H9 (cell line): ENCODE results near the gene EPPIN. TPM values are rescaled to one million over a fixed set of nuclear protein-coding genes. Genes with fewer than 3 reads are reported as not detected.

Experiments
- DNase-seq: peaks from one replicate; pipeline ENCODE4 v3.0.0-alpha.2; 2017
- H2AFZ ChIP-seq: one replicate; pipeline ENCODE4 v1.6.1; 2013; ENCODE audit warnings: mild to moderate bottlenecking, low read length, control low read depth, moderate library complexity
- H2AK5ac ChIP-seq: 2 replicates; pipeline ENCODE4 v1.6.1; 2013; ENCODE audit warnings: low read length, control low read depth, mixed read lengths; ENCODE audit not compliant: insufficient read length
- H2BK120ac ChIP-seq: one replicate; pipeline ENCODE4 v1.6.1; 2013; ENCODE audit warnings: low read depth, mild to moderate bottlenecking, low read length, control low read depth, inconsistent platforms; ENCODE audit not compliant: poor library complexity, severe bottlenecking
- H2BK12ac ChIP-seq: 2 replicates; pipeline ENCODE4 v1.6.1; 2013; ENCODE audit warnings: low read length, control low read depth, mixed read lengths, low read depth; ENCODE audit not compliant: insufficient read length
- H2BK15ac ChIP-seq: 2 replicates; pipeline ENCODE4 v1.6.1; 2013; ENCODE audit warnings: low read depth, low read length, control low read depth
- H2BK20ac ChIP-seq: one replicate; pipeline ENCODE4 v1.6.1; 2013; ENCODE audit warnings: low read depth, mild to moderate bottlenecking, low read length, control low read depth, inconsistent platforms; ENCODE audit not compliant: poor library complexity, severe bottlenecking
- H2BK5ac ChIP-seq: 2 replicates; pipeline ENCODE4 v1.6.1; 2013; ENCODE audit warnings: low read length, control low read depth, mixed read lengths; ENCODE audit not compliant: insufficient read length
- H3K14ac ChIP-seq: 2 replicates; pipeline ENCODE4 v1.6.1; 2013; ENCODE audit warnings: low read length, control low read depth; ENCODE audit not compliant: insufficient read depth
- H3K18ac ChIP-seq: 2 replicates; pipeline ENCODE4 v1.6.1; 2013; ENCODE audit warnings: low read depth, mild to moderate bottlenecking, mixed read lengths, low read length, control low read depth; ENCODE audit not compliant: insufficient read length
- H3K23ac ChIP-seq: 2 replicates; pipeline ENCODE4 v1.6.1; 2013; ENCODE audit warnings: low read length, control low read depth, mixed read lengths, low read depth; ENCODE audit not compliant: insufficient read length
- H3K23me2 ChIP-seq: 2 replicates; pipeline ENCODE4 v1.6.1; 2013; ENCODE audit warnings: low read depth, mild to moderate bottlenecking, mixed read lengths, low read length, control low read depth; ENCODE audit not compliant: insufficient read length, poor library complexity, severe bottlenecking
- H3K27ac ChIP-seq: 2 replicates; pipeline ENCODE4 v1.5.1; 2013; ENCODE audit warnings: low read length, control low read depth, mixed read lengths, low read depth; ENCODE audit not compliant: insufficient read length
- H3K27me3 ChIP-seq: 2 replicates; pipeline ENCODE4 v1.6.1; 2013; ENCODE audit warnings: low read length, control low read depth, inconsistent platforms; ENCODE audit not compliant: insufficient read depth
- H3K4ac ChIP-seq: 2 replicates; pipeline ENCODE4 v1.6.1; 2013; ENCODE audit warnings: low read depth, mild to moderate bottlenecking, control low read depth, inconsistent platforms, low read length, moderate library complexity
- H3K4me1 ChIP-seq: 2 replicates; pipeline ENCODE4 v1.6.1; 2013; ENCODE audit warnings: low read length, control low read depth, inconsistent platforms; ENCODE audit not compliant: insufficient read depth
- H3K4me2 ChIP-seq: 2 replicates; pipeline ENCODE4 v1.6.1; 2013; ENCODE audit warnings: low read length, control low read depth, mixed read lengths; ENCODE audit not compliant: insufficient read length, insufficient read depth
- H3K56ac ChIP-seq: 2 replicates; pipeline ENCODE4 v1.6.1; 2013; ENCODE audit warnings: low read depth, mild to moderate bottlenecking, mixed read lengths, low read length, control low read depth; ENCODE audit not compliant: insufficient read length
- H3K79me1 ChIP-seq: 2 replicates; pipeline ENCODE4 v1.6.1; 2013; ENCODE audit warnings: low read depth, mild to moderate bottlenecking, moderate library complexity, low read length, control low read depth, inconsistent platforms; ENCODE audit not compliant: insufficient read depth, poor library complexity, severe bottlenecking
- H3K79me2 ChIP-seq: 2 replicates; pipeline ENCODE4 v1.6.1; 2013; ENCODE audit warnings: low read length, control low read depth, inconsistent platforms; ENCODE audit not compliant: insufficient read depth
- H3K9ac ChIP-seq: 2 replicates; pipeline ENCODE4 v1.6.1; 2013; ENCODE audit warnings: low read length, control low read depth, mixed read lengths; ENCODE audit not compliant: insufficient read length; ENCODE audit errors: extremely low read depth
- H3K9me3 ChIP-seq: one replicate; pipeline ENCODE4 v1.6.1; 2013; ENCODE audit warnings: low read depth, low read length, inconsistent platforms; ENCODE audit not compliant: control insufficient read depth
- H3T11ph ChIP-seq: one replicate; pipeline ENCODE4 v1.6.1; 2013; ENCODE audit warnings: mild to moderate bottlenecking, low read length, control low read depth, inconsistent platforms
- H4K20me1 ChIP-seq: one replicate; pipeline ENCODE4 v1.6.1; 2013; ENCODE audit not compliant: control insufficient read depth, insufficient read length, insufficient read depth
- H4K5ac ChIP-seq: 2 replicates; pipeline ENCODE4 v1.6.1; 2013; ENCODE audit warnings: low read depth, mild to moderate bottlenecking, mixed read lengths, low read length, control low read depth; ENCODE audit not compliant: insufficient read length
- H4K8ac ChIP-seq: replicated peaks from 2 replicates; pipeline ENCODE4 v1.6.1; 2013; ENCODE audit warnings: low read length, control low read depth, mixed read lengths, low read depth; ENCODE audit not compliant: insufficient read length
- H4K91ac ChIP-seq: 2 replicates; pipeline ENCODE4 v1.6.1; 2013; ENCODE audit warnings: low read depth, mild to moderate bottlenecking, moderate library complexity, mixed read lengths, low read length, control low read depth; ENCODE audit not compliant: insufficient read length
- H3K27ac Mint-ChIP-seq, 3 experiments: 2 replicates in 2 of 3; 3 replicates in 1 of 3; pipeline ENCODE4 v1.8.0; 2020 to 2021; ENCODE audit warnings: mixed read lengths in 3 of 3, mild to moderate bottlenecking in 1 of 3, moderate library complexity in 1 of 3
- H3K27me3 Mint-ChIP-seq: 2 replicates; pipeline ENCODE4 v1.8.0; 2021; ENCODE audit warnings: low read depth, mild to moderate bottlenecking, moderate library complexity, mixed read lengths
- H3K36me3 Mint-ChIP-seq, 3 experiments: 2 replicates in 2 of 3; 3 replicates in 1 of 3; pipeline ENCODE4 v1.8.0; 2020 to 2021; ENCODE audit warnings: low read depth in 3 of 3, mixed read lengths in 3 of 3; ENCODE audit not compliant: insufficient read depth in 1 of 3
- H3K4me1 Mint-ChIP-seq, 2 experiments: 2 replicates each; pipeline ENCODE4 v1.8.0; 2020; ENCODE audit warnings: mixed read lengths in 2 of 2
- H3K4me3 Mint-ChIP-seq, 2 experiments: 2 replicates in 1 of 2; 3 replicates in 1 of 2; pipeline ENCODE4 v1.8.0; 2020 to 2021; ENCODE audit warnings: mild to moderate bottlenecking in 2 of 2, mixed read lengths in 2 of 2, moderate library complexity in 1 of 2
- H3K9me3 Mint-ChIP-seq, 2 experiments: 2 replicates in 1 of 2; 3 replicates in 1 of 2; pipeline ENCODE4 v1.8.0; 2020; ENCODE audit warnings: mild to moderate bottlenecking in 2 of 2, mixed read lengths in 2 of 2, moderate library complexity in 1 of 2
- CTCF ChIP-seq: fragments of 200-600 bp; sonication (generic); conservative IDR thresholded peaks from 3 replicates; pipeline ENCODE4 v1.8.0; 2021; ENCODE audit warnings: antibody characterized with exemption, mild to moderate bottlenecking
- WGBS: extraction: QIAGEN DNeasy Blood & Tissue Kit; methylation state at CpG from one replicate; pipeline ENCODE4 v1.1.7; 2013; ENCODE audit warnings: missing lambda C conversion rate, low lambda C conversion rate, mixed read lengths; ENCODE audit not compliant: insufficient read length; ENCODE audit errors: extremely low coverage; 5-methylcytosine and 5-hydroxymethylcytosine counted together
- total RNA-seq: library from RNA; stranded (reverse); gene quantifications from 2 replicates; pipeline ENCODE4 v1.2.1, GENCODE V29; 2021

The EPPIN gene
- total RNA-seq, 1 experiment from 2014 or later: not detected

- Mint-ChIP-seq H3K4me1 (peaks cover 31 to 35% of the 10 kb centered on the region in 2 experiments), H3K27me3 (peaks cover 2% of the 10 kb centered on the region; the same call in 1 of the 2 replicates), H3K4me3 (no peak overlapping the region), H3K27ac (no peak overlapping the region; a peak in 1 of 7 replicates), H3K36me3 (no peaks in the 10 kb centered on the region), H3K9me3 (no peaks in the 10 kb centered on the region; a peak in 1 of 5 replicates)
- Histone ChIP-seq H3K14ac (no peak overlapping the region), H3K23me2 (no peaks in the 10 kb centered on the region), H4K20me1 (no peaks in the 10 kb centered on the region), H3K18ac (no peak overlapping the region), H3K79me1 (no peaks in the 10 kb centered on the region), H3K4me2 (no peak overlapping the region), H3K9me3 (no peaks in the 10 kb centered on the region), H2BK15ac (no peak overlapping the region), H3K4me1 (peaks cover 5% of the 10 kb centered on the region; the same call in 1 of the 2 replicates), H3K79me2 (no peaks in the 10 kb centered on the region), H3K56ac (no peak overlapping the region), H2BK12ac (no peak overlapping the region), H2BK20ac (no peak overlapping the region), H4K91ac (no peak overlapping the region), H3K23ac (no peak overlapping the region), H4K5ac (no peak overlapping the region), H3K4ac (no peak overlapping the region), H3K27ac (no peak overlapping the region), H2BK5ac (no peak overlapping the region), H2AK5ac (no peak overlapping the region), H3K9ac (no peak overlapping the region), H3T11ph (no peak overlapping the region), H3K27me3 (no peaks in the 10 kb centered on the region), H2BK120ac (no peak overlapping the region), H2AFZ (no peak overlapping the region), H4K8ac (no peak overlapping the region)
- WGBS: no CpG with 5 or more reads among the region's 2 CpGs
- no peak for TF ChIP-seq CTCF
- DNase-seq: no peak
Measured at GRCh38 chr20:45576995-45577394, 29.8 kb upstream of the EPPIN start.
